HT1080 (cell line): Measurements from ENCODE around the gene NLRP6. TPM values are rescaled to one million over a fixed set of nuclear protein-coding genes. Genes with fewer than 3 reads are reported as not detected.

Experiments used
- DNase-seq: peaks from one replicate; pipeline ENCODE4 v3.0.0-alpha.2; 2015; ENCODE audit warnings: low read depth
- total RNA-seq: library from RNA; depleted of rRNA; stranded (reverse); fragments of >200 nt; shearing (Covaris generic); gene quantifications from 2 replicates; pipeline ENCODE4 v1.2.3, GENCODE V29; 2014

NLRP6 gene
- total RNA-seq, 1 experiment from 2014 or later: not detected

DNA sequence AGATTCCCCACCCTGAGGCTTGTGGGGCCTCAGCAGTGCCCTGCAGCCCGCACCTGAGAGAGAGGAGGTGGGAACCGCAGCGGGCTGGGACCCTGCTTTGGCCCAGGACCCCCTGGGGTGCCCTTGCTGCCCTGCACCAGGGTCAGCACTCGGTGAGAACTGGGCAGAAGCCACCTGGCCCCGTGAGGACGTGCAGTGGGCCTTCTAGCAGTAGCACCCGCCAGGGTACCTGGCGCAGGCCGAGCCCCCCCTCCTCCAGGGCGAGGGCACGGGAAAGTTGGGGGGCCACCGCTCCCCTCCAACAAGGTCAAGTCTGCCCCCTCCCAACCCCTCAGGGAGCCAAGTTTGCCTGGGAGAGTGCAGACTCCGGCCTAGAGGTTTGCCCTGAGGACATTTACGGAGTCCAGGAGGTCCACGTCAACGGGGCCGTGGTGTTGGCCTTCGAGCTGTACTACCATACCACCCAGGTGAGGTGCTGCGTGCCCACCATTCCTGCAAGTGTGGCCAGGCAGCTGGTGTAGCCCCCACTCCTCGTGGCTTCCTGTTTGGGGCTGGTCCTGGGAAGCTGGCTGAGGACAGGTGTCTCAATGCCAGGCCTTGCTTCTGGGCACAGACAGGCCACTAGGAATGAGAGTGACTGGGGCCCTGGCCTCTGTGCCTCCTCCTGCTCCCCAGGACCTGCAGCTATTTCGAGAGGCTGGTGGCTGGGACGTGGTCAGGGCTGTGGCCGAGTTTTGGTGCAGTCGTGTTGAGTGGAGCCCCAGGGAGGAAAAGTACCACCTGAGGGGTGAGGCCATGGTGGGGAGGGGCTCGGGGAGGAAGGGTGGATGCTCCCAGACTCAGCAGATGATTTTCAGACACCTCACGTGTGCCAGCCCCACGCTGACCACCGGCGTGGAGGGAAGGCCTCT lies 14.3 kb downstream of the NLRP6 start:
- DNase-seq: no peak

DNA sequence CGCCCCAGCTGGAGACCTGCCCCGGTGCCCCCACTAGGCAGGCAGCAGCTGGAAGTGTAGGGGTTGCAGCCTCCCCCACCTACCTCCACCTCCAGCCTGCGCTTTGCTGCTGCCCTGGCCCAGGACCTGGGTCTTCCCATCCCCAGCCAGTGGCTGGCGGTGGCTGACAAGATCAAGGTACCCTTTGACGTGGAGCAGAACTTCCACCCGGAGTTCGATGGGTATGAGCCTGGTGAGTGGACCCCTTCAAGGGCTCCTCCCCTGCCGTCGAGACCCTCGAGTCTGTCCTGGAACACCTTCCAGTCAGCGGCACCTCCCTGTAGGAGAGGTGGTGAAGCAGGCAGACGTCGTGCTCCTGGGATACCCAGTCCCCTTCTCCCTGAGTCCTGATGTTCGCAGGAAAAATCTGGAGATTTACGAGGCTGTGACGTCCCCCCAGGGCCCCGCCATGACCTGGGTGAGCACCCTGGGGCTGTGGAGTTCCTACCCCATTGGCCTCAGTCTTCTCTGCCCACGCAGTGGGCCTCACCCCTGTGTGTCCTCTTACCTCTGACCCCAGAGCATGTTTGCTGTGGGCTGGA lies 15.2 kb downstream of the NLRP6 start:
- no peak for DNase-seq

DNA sequence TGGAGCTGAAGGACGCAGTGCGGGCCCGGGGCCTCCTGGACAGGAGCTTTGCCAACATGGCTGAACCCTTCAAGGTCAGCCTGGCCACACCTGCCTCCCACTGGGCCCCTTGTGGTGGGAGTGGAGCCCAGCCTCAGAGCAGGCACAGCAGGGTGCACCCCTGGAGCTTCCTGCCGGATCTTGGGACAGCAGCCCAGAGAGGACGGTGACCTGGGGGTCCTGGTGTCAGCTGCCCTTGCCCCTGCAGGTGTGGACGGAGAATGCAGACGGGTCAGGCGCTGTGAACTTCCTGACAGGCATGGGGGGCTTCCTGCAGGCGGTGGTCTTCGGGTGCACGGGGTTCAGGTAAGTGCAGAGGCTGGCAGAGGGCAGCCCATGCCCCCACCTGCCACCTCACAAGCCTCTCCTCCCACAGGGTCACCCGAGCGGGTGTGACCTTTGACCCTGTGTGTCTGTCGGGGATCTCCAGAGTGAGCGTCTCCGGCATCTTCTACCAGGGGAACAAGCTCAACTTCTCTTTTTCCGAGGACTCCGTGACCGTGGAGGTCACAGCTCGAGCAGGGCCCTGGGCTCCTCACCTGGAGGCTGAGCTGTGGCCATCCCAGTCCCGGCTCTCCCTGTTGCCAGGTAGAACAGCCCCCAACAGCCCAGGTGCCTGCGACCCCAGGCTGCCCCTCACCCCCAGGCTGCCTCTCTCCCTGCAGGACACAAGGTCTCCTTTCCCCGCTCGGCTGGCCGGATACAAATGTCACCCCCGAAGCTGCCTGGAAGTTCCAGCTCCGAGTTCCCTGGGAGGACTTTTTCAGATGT lies 15.8 kb downstream of the NLRP6 start:
- DNase-seq: no peak

DNA sequence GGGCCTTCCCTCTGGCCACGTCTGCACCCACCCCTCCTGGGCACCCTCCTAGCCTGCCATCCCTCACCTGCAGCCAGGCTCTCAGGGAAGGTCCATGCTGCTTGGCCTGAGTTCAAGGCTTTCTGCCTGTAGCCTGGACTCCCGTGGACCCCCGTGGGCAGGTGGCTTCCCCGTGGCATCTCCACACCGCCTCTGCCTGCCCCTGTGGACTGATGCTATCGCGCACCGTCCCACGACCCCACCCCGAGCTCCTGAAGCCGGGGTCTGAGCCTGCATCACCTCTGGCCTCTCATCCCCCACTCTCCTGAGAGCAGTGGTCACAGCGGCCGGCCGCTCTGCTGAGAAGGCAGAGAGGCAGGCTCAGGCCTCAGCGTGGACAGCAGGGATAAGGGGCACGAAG lies 16.6 kb downstream of the NLRP6 start:
- DNase-seq: no peak

DNA sequence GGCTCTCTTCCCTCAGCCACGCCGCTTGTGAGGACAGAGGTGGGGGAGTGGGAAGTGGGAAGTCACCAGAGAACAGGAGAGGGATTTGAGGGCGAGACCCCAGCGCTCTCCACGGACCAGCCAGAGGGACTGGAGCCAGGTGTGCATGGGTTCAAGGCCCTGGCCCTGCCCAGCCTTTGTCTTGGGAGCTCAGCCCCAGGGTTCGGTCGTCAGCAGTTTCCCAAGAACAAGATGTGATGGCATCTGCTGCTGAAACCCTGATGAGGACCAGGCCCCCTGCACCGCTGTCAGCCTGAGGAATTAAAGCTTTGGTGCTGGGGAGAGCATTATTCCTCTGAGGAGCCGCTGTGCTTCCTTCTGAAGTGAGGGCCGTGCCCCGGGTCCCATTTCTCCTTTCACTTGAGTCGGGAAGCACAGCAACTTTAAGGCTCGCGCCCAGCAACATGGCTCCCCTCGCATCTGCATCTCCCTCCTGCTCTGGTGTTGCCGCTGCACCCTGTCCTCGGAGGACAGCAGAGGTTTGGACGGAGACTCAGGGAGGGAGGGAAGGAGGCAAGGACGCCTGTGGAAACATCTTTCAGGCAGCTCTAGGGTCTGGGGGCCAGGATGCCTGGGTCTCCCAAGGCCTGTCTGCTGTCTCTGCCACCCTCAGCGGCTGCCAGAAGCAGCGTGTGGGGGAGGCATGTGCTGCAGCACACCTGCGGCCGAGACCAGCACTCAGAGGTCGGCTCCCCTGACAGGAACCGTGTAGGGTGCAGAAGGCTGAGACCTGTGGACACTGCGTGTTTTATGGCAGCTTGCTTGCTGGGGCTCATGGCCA lies 17.4 kb downstream of the NLRP6 start:
- no peak for DNase-seq

DNA sequence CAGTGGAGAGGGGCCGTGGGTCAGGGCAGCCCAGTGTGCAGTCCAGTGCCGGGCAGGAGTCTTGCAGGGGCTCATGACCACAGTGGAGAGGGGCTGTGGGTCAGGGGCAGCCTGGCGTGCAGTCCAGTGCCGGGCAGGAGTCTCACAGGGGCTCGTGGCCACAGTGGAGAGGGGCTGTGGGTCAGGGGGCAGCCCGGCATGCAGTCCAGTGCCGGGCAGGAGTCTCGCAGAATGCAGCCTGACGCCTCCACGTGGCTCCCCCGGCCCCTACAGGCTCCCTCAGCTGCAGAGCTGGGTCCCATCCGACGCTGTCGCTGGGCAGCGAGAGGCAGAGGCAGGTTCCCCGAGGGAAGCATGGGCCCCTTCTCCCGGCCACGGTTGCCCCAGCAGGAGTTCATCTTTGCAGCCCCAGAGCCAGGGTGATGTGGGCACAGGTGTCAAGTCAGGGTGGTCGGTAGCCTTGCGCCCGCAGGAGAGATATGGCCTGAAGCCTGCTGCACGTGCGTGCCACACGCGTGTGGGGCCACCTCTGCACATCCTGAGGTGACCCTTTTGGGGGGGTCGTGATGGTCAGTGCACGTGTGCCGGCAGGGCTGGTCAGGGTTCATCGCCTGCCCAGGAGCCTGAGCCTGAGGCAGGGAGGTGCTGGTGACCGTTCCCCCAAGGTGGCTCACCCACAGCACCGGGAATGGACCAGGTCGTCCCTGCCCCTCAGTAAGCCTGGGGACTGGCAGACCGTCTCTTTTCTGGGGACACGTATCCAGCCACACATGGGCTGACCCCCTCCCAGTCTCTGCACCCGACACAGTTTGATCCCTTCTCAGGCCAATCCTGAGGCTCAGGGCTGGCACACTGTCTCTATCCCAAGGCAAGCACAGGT lies 18.2 kb downstream of the NLRP6 start:
- DNase-seq: no peak

DNA sequence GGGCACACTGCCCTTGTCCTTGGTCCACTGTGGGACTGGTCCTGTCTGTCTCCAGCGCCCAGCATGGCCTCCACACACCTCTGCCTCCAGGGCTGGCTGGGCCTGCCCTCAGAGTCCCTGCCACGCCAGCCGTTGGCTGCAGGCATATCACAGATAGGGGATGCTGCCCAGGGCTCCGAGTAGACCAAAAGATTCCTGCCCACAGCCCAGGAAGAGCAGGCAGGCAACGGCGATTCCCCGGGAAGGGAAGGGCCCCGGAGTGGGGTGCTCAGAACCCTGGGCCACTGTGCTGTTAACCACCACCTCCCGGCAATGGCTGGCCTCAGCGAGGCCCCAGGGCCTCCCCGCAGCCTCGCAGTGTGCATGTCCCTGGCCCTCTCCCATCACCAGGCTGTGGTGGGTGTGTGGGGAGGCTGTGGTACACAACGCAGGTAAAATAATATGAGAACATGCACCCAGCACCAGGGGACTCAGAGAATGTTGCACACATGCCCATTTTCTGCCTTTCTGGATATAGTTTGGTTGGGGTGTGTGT lies 18.9 kb downstream of the NLRP6 start:
- DNase-seq: no peak

DNA sequence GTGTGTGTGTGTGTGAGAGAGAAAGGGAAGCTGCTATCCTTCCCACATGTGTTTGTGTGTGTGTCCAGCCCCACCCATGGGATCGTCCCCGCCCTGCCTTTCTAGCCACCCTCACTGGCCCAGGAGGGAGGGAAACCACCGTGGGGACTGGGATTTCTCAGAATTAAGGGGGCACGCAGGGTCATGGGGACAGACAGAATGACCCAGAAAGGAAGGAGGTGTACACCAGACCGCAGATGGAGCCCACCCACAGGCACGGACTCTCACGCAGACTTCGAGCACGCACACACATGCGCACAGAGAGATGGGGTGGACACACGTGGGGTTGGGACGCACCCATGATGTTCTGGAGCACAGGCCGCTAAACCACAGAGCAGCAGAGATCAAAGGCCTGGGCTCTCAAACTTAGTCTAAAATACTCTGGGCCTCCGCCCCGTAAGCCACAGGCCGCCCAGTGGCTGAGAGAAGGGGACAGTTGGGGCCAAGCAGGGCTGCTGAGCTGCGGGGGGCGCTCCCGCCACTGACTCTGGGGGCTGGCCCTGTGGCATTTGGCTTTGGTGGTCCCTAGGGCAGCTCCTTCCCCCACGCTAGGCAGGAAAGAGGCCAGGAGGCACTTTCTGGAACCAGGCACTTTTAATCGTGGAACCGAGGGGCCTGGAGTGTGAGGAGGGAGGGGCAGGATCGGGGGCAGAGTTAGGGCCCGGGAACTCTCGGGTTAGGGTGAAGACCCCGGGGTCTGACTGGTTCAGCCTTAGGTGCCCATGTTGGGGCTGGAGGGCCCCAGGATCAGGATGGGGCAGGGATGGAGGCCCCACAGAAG lies 19.6 kb downstream of the NLRP6 start:
- no peak for DNase-seq

DNA sequence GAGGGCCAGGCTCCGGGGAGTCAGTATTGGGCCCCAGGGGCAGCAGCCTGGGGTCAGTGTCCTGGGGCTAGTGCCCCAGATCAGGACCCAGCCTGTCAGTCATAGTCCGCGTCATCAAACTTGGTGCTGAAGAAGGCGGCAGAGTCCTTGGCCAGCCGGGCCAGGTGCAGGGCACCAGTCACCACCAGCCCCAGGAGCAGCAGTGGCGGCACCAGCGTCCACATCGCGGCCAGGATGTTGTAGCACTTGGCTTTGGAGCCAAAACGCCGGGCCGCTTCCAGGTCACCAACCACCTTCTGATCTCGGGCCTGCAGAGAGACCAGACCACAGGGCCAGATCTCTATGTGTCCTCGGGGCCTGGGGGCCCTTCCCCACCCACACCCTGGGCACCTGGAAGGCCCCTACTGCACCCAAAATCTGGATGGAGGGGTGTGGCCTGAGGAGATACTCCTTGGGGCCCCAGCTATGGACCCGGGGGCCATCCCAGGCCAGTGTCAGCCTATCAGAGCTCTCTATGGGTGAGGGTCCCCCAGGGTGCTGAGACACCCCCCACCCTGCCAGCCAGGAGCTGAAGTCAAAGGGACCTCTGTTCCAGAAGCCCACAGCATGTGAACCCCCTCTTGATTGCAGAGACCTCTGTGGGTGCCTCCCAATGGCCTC lies 20.3 kb downstream of the NLRP6 start:
- DNase-seq: no peak

DNA sequence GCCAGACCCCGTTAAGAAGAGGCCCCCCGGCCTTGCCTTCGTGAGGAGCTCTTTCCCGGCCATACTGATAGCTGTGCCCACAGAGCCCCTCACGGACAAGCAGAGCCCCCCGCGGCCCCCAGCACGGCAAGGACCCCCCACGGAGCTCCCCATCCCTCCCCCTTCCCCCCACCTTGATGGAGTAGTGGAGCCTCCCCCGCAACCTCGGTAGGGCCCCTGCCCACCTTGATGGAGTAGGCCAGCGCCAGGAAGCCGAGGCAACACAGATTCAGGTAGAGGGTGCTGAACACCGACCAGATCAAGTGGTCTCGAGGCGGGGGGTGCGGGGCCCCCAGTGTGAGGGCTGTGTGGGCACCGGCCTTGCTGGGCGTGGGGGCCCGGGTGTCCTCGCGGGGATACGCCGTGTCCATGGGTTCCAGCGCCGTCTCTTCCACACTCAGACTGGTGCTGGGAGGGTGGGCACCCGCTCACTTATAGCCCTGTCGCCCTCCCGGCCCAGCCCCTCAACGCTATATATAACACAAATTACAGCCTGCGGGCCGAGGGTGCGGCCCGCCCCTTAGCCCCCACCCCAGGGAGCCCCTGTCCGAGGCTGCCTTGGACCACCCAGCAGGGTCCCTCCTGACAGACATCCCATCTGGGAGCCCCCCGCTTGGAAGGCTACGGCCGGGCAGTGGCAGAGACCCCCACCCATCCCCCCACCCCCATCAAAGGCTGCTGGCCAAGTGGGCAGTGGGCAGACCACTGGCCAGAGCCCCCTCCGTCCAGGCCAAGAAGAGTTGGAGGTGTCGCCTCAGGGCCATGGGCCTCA lies 21.1 kb downstream of the NLRP6 start, which contains the start of gene IFITM5:
Gene IFITM5 (minus strand): TSS at position 446 of the 811 bp plus-strand sequence. CDS start 36 bp downstream, at position 410.
- no peak for DNase-seq

DNA sequence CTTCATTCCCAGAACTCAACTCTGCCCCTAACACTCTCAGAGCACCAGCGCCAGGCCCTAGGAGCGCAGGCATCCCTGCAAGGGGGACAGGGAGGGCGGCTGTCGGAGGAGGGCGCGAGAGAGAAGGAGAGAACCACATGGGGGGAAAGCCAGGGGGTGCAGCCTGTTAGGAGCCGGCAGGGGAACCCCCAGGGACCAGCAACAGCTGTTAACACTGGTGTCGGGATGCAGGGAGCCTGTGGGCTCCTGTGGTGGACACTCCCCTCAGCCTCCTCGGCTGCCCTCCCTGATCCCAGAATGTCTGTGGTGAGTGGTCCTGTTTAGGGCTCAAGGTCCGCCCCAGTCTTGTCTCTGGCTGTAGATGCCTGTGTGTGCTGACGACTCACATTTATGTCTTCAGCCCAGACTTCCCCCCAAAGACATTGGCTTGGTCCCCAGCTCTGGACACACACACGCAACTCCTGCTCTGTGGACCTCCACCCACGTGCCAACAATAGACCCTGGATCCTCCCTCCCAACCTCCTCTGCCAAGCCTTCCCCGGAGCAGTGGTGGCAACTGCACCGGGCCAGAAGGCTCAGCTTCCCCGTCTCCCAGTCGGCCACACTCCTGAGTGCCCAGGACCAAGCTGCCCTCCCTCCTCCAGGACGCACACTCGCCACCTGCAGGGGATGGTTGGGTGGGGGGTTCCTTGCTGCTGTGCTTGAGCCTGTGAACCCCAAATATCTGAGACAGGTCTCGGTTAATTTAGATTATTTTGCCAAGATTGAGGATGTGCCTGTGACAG lies 21.9 kb downstream of the NLRP6 start:
- DNase-seq: no peak

DNA sequence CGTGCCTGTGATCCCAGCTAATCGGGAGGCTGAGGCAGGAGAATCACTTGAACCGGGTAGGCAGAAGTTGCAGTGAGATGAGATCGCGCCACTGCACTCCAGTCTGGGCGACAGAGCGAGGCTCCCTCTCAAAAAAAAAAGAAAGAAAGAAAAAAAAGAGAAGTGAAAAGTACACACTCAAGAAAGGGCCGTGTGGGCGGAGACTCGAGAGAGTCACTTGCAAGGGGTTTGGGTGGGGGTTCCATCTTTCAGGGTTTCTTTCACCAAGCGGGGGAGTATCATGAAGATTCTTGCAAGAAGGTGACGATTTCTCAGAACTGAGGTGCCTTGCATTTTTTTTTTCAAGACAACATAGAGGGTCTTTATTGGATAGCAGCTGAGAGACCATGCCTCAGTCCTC lies 25.2 kb downstream of the NLRP6 start:
- DNase-seq: no peak

DNA sequence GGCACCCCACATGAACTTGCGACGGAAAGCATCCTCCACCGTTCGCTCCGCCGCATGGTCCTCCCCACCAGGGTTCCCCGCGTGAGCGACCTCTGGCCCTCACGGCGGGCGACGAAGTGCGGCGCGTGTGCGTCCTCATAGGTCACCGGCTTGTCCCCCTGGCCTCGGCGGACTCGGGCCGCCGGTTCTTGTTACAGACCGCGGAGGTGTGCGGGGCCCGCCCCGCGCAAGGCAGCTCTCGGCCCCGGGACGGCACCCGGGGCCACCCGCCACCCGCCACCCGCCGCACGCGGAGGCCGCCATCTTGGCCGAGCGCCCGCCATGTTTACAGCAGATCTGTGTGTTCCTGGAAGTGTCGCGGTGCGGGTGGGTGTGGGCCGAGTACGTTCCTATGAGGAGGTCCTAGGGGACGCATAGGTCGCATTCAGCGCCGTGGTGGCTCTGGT lies 25.9 kb downstream of the NLRP6 start:
- no peak for DNase-seq

DNA sequence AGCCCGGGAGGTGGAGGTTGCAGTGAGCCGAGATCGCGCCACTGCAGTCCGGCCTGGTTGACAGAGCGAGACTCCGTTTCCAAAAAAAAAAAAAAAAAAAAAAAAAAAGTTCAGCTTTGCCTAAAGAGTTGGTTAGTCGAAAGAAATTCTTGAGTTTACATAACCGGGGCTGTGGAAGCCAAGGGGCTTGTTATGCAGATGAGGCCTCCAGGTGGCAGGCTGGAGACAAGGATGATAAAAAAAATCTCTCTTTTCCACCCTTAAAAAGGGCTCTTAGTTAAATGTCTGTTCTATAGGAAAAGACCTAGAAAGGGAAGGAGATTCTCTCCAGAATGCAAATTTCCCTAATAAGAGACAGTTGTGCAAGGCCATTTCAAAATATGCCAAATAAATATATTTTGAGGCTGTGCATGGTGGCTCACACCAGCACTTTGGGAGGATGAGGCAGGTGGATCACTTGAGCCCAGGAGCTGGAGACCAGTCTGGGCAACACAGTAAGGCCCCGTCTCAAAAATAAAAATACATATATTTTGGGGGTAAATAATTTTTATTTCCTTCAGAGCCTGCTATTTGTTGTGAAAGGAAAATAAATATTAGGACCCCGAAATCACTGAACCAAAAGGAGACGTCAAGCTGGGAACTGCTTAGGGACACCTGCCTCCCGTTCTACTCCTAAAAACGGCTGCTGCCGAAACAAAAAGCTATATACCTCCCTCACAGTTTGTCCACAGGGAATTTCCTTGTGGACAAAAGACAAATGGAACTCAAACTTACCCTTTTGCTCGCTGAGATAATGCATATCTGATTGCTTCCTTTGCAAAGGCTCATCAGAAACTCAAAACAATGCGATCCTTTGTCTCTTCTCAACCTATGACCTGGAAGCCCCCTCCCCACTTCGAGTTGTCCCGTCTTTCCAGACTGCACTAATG lies 27.0 kb downstream of the NLRP6 start:
- DNase-seq: peak; percentile 60

DNA sequence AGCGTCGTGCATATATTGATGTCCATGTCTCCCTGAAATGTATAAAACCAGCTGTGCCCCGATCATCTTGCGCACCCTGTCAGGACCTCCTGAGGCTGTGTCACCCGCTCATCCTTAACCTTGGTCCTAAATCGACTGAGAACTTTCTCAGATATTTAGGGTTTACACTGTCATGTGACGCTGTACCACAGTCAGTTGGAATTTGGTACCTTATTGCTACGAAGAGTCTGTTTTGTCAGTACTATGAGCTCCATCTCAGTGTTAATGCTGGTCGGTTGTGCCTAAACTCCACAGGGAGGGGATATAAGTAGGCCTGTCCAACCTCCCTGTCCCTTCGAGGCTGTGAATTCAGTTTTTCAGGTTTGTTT lies 27.6 kb downstream of the NLRP6 start:
- no peak for DNase-seq
